HG02981 (cell line): ENCODE data around the gene EXOC1.
A peak's percentile ranks its signal among the peaks of the same experiment; 100 is the strongest.
"Not testable (repeated sequence)": the region's sequence is repeated elsewhere in the genome, so short reads cannot be mapped to it uniquely, and the experiment has no call there.

Experiments used
- ATAC-seq: cut with Tn5 transposase; IDR thresholded peaks from one replicate; pipeline ENCODE4 v1.9.1; 2021; ENCODE audit warnings: mild to moderate bottlenecking, moderate library complexity; ENCODE audit not compliant: unreplicated experiment

Gene EXOC1

GRCh38 chr4:55906323-55906722, 52.9 kb downstream of the EXOC1 start:
- ATAC-seq: no peak

DNA sequence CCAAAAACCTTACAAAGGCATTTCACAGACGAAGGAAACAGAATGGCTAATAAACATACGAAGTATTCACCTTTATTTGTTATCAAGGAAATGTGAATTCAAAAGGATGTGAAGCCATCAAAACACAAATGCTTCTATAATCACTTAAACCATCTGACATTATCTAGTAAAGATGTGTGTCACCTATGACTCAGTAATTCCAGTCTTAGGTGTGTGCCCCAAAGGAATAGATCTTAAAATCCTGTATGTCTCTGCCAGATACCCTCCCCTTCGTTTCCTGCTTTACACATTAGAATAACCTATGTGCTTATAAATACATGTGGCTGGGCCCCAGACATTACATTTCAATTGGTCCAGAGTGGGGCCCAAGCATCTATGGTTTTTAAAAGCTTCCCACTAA, 53.5 kb downstream of the EXOC1 start:
- no peak for ATAC-seq

- ATAC-seq: no peak
Measured at GRCh38 chr4:55907469-55907868, 54.0 kb downstream of the EXOC1 start.

DNA sequence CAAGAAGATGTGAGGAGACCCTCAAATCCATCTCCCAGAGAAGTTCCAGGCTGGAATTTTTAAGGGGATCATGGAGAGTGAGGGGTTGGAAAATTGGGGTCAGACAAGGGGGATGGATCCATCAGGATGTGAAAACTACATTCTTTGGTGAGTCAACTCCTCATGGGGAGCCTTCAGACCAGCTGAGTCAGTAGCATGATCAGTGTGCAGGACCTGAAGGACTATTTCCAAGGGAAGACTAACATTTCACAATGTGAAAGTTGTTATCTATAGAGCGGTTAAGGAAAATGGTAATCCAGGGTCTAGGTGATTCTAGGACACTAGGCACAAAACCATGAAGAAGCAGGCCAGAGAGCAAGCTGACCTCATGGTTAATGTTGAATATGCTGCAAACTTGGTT, 56.7 kb downstream of the EXOC1 start:
- no peak for ATAC-seq

DNA sequence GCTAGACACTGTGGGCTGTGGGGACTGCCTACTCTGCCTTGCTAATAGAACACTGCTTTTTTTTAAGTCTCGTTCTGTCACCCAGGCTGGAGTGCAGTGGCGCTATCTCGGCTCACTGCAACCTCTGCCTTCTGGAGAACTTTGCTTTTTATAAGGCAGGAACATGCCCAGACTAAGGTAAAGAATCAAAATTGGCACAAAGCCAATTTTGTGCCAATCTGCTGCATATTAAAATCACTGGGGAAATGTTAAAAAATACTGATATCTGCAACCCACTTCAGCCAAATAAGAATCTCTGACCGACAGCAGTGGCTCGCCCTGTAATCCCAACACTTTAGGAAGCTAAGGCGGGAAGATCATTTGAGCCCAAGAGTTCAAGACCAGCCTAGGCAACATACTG, 58.8 kb downstream of the EXOC1 start:
- no peak for ATAC-seq

- no peak for ATAC-seq
Measured at GRCh38 chr4:55920571-55920970, 67.1 kb downstream of the EXOC1 start.

DNA sequence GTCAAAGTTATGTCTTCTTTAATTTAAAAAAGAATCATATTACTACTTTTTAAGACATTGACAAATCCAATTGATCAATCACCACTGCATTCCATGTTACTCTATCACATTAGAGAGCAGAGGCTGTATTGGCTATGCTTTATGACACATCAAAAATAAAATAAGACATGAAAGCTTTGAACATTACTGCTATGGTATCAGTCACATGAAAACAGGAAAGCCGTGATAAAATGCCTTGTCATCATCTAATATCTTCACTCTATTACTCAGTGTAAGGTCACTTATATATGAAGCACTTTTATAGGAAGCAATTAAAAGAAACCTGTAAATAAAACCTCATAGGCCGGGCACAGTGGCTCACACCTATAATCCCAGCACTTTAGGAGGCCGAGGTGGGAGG, 67.6 kb downstream of the EXOC1 start:
- ATAC-seq: no peak

DNA sequence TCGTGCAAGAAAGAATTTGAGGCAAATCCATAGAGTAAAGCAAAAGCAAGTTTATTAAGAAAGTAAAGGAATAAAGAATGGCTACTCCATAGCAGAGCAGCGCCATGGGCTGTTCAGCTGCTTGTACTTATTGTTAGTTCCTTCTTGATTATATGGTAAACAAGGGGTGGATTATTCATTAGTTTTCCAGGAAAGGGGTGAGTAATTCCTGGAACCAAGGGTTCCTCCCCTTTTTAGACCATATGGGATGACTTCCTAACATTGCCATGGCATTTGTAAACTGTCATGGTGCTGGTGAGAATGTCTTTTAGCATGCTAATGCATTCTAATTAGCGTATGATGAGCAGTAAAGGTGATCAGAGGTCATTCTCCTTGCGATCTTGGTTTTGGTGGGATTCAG, 71.8 kb downstream of the EXOC1 start:
- ATAC-seq: no peak

DNA sequence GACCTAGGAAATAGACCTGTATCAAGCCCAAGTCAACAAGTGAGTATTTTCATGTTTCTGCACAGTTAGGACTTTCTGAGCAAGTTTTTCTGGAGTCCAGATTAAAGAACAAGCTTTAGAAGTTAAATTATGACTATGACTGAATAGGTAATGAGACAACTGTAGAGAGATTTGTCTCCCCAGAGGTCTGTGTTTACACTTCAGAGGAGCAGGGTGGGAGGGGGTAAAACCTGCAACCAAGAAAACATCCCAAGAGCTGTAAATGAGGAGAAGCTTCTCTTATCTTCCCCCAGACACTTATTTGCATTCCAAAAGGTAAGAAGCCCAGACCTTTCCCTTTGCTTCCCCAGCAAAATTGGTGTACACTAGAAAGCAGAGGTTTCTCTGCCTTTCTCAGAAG, 73.2 kb downstream of the EXOC1 start:
- ATAC-seq: no peak

DNA sequence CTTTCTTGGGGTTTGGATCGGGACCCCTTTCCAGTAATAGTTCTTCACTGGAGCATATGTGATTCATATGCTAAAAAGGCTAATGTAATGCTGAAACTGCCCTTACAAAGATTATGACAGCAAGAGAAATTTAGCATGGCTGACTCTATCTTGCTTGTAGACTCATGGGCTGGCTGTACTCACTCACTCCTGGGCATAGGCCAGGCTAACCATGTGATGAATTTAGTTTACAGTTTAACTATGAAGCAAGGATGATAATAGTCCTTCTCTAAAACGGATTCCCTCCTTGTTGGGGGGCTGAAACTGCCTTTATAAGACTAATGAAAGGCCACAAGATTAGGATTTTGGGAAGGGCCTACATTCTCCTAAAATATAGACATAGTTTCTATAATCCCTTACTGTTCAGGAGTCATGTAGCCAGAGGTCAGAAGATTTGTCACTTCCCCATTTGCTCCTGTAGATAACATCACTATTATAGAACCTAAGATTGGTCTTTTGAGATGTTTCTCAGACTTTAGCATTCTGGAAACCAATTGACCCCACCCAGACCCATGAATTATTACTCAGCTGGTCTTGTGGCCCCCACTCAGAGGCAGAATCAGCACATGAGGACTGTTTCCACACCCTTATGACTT, 74.5 kb downstream of the EXOC1 start:
- no peak for ATAC-seq

- ATAC-seq: no peak
Measured at GRCh38 chr4:55928846-55929245, 75.4 kb downstream of the EXOC1 start.

DNA sequence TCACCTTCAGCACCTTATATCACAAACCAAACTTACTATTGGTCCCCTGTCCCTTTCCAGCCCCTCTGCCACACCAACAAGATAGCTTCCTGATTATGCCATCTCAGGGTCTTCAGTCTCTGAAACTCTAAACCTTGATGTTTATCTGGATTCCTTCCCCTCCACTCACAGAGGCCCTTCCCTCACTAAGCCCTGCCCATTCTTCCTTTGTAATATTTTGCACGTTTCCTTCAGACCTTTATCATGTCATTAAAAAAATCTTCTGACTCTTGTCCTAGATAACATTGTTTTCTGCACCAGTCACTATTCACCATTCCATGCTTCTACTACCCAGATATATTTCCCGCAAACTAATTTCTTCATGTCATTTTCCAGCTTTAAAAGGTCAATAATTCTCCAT, 77.6 kb downstream of the EXOC1 start:
- ATAC-seq: no peak

DNA sequence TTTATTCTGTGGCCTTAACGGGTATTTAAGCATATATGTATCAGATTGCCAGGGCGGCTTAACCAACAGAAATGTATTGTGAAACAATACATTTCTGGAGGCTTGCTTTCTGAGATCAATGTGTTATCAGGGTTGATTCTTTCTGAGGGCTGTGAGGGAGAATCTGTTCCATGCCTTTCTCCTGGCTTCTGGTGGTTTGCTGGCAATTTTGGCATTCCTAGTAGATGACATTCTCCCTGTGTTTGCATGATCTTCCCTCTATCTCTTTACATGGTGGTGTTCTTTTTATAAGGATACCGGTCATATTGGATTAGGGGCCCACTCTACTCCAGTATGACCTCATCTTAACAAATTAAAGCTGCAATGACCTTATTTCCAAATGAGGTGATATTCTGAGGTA, 78.4 kb downstream of the EXOC1 start:
- ATAC-seq: no peak

- ATAC-seq: no peak
Measured at GRCh38 chr4:55932511-55932910, 79.1 kb downstream of the EXOC1 start.

DNA sequence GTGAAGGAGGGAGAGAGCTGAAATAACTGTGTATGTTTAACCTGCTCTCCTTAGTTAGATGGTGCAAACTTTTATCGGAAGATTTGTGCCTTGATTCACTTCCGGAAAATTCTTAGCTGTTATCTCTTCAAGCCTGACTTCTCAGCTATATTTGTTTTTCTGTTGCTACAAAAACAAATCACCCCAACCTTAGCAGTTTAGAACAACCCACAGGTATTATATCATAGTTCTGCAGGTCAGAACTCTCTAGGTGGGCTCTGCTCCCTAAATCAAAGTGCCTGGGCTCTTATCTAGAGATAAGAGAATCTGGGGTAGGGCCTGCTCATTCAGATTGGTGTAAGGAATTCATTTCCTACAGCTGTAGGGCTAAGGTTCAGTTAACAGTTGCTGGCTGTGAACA, 80.2 kb downstream of the EXOC1 start:
- ATAC-seq: no peak

DNA sequence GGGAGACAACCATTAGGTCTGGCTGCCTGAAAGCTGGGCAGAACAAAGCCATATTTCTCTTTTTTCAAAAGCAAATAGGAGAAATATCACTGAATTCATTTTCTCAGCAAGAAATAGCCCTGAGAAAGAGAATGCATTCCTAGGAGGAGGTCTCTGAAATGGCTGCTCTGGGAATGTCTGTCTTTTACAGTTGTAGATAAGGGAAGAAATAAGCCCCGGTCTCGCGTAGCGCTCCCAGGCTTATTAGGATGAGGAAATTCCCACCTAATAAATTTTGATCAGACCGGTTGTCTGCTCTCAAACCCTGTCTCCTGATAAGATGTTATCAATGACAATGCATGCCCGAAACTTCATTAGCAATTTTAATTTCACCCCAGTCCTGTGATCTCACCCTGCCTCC, 82.5 kb downstream of the EXOC1 start:
- not testable (repeated sequence) for ATAC-seq

DNA sequence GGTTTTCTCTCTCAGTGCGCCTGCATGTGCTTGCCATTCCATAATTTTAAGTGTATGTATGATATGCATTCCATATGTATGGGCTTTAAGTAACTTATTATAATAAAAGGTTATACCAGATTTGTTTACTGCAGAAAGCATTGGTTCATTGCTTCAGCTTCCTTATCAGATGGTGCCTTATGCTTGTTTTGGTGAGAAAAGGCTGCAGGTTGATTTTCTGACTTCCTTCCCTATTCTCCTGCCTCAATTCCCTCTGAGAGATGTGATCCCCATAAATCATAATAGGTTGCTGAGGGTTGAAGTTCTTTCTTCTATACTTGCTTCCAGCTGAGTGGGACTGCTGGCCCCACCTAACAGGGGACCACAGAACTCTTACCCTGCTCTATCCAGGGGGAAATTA, 85.0 kb downstream of the EXOC1 start:
- ATAC-seq: no peak

DNA sequence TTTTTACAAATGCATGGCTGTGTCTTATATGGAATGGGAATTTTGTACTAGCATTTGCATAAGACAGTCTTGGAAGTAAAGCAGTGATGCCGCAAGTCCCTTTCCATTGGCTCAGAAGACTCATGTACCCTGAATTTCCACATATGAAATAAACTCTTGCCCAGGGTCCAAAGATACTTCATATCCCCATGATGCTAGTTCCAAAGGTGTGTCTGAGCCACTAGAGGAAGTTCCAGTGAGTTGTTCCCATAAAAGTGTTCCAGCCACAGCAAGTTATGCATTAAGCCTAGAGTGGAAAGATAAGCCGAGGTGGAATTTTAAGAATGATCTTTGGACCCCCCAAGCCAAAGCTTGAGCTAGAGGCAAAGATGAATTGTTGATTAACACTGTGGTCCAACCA, 86.0 kb downstream of the EXOC1 start:
- ATAC-seq: no peak

- ATAC-seq: no peak
Measured at GRCh38 chr4:55941881-55942396, 88.5 kb downstream of the EXOC1 start.

DNA sequence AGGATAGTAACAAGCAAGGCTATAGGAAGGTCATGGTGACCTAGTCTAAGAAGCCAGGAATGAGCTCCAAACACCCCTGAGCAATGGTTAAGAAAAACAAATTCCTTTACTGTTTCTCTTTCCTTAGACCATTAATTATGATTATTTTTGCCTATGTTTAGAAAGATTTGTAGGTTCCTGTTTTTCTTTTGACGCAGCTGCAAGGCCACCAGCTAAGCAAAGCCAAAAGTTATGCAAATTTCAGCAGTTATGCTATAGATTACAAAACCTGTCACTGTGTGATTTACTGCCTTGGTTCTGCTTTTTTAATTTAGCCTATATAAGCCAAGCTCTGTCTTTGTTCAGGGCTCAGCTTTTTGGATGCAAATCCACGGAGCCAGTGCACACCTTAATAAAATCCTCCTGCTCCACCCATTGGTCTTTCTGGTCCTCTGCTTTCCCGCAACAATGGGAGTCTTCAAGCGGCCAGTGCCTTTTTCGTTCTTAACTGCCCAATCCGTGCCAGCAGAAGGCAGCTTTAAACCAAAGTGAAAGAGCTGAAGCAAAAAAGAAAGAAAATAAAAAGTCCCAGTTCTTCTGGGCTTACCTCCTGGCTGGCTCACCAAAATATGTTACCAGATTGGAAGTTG, 93.9 kb downstream of the EXOC1 start:
- ATAC-seq: peak; percentile 34

DNA sequence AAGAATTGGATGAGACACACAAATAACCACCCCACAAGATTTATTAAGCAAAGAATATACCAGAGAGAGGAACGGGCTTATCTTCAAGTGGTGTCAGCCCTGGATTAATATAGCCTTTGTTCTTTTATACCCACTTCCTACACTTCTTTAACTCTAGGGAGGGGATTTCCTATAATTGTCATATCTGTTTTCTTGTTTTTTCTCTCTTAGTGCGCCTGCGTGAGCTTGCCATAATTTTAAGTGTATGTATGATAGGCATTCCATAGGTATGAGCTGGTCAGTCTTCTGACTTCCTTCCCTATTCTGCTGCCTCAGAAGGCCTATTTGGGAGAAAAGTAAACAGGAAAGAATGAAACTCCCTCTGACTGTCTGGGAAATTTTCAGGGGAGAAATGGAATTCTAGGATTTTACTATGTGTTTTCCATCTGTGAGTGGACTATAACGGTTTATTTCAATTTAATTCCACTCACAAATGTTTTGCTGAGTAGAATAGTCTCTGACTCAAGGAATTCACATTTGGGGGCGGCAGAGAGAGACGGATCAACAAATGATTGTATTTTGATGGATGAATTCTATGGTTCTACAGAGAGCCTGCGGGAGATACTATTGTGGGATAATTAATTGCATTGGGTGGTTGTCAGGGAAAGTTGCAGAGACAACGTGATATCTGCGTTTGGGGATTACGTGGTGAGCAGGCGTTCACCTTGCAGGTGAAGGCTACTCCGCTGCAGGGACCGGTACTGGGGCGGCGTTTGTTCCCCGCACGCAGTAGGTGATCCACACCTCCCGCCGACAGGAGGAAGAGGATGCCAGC, 94.7 kb downstream of the EXOC1 start:
- peak; percentile 13 for ATAC-seq
